ENCODE measurements around the gene TAF4.

Gene TAF4

DNA sequence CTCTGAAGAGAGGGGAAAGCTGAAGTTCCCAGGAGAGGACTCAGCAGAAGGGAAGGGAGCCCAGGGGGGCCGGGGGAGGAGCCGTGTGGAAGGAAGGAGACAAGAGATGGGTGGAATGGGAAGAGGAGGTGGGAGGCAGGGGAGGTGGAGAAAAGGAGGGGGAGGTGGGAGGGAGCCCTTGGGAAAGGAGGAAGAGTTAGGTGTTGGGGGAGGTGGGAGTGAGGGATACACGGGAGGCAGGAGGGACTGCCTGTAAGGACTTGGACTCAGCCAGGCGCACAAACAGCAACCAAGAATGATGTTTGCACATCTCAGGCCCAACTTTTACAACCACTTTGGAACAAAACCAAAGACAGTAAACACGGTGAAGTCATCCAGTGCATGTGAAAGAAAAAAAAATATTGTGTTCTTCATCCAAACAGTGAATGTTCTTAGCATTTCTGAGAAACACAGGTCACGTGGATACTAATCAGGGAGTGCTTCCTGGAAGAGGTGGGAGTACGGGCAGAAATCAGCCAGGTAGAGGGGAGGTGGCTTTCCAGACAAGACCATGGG lies 39.2 kb upstream of the TAF4 start:
- Histone ChIP-seq H3K4me3 (ENCODE audit: low read depth in 1 of 2, low read length in 1 of 2) (no peak overlapping the region), H3K27me3 (peaks cover 8% of the 10 kb centered on the region), H3K27ac (no peak overlapping the region), H3K36me3 (no peaks in the 10 kb centered on the region), H3K4me1 (ENCODE audit: control insufficient read depth in 1 of 2, insufficient read depth in 1 of 2, low read depth in 1 of 2, low read length in 1 of 2) (no peaks in the 10 kb centered on the region), H3K9me3 (peaks cover 18% of the 10 kb centered on the region)
- TF ChIP-seq, protein P1, sequence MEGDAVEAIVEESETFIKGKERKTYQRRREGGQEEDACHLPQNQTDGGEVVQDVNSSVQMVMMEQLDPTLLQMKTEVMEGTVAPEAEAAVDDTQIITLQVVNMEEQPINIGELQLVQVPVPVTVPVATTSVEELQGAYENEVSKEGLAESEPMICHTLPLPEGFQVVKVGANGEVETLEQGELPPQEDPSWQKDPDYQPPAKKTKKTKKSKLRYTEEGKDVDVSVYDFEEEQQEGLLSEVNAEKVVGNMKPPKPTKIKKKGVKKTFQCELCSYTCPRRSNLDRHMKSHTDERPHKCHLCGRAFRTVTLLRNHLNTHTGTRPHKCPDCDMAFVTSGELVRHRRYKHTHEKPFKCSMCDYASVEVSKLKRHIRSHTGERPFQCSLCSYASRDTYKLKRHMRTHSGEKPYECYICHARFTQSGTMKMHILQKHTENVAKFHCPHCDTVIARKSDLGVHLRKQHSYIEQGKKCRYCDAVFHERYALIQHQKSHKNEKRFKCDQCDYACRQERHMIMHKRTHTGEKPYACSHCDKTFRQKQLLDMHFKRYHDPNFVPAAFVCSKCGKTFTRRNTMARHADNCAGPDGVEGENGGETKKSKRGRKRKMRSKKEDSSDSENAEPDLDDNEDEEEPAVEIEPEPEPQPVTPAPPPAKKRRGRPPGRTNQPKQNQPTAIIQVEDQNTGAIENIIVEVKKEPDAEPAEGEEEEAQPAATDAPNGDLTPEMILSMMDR (IDR thresholded peaks at IDR 0.05), result no peak

DNA sequence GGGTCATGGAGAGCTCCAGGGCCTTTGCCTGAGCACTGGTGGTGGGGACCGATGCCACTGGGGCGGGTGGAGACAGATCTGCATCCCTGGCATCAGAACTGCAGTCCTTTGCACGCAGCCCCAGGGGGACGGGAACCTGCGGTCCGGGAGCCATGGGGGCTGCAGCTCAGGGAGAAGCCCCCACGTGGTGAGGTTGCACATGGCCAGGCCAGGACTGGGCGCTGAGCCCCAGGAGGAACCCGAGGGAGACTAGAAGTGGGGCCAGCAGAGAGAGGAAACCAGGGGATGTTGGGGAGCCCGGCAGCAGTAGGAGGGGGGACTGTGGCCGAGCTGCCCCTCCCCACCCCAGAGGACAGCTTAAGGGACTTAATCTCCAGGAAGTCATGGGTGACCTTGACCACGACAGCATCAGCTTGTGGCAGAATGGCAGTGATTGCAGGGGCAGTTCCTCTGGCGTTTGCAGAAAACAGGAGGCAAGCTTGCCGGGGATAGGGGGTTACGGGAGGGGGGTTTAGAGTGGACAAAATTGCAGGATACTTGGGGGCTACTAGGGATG lies 38.6 kb upstream of the TAF4 start:
- TF ChIP-seq, protein P1 (IDR thresholded peaks at IDR 0.05), result no peak
- Histone ChIP-seq H3K9me3 (peaks cover 14% of the 10 kb centered on the region), H3K36me3 (no peaks in the 10 kb centered on the region), H3K27ac (no peak overlapping the region), H3K4me3 (ENCODE audit: low read depth in 1 of 2, low read length in 1 of 2) (no peak overlapping the region), H3K4me1 (ENCODE audit: control insufficient read depth in 1 of 2, insufficient read depth in 1 of 2, low read depth in 1 of 2, low read length in 1 of 2) (no peaks in the 10 kb centered on the region), H3K27me3 (peaks cover 8% of the 10 kb centered on the region)

DNA sequence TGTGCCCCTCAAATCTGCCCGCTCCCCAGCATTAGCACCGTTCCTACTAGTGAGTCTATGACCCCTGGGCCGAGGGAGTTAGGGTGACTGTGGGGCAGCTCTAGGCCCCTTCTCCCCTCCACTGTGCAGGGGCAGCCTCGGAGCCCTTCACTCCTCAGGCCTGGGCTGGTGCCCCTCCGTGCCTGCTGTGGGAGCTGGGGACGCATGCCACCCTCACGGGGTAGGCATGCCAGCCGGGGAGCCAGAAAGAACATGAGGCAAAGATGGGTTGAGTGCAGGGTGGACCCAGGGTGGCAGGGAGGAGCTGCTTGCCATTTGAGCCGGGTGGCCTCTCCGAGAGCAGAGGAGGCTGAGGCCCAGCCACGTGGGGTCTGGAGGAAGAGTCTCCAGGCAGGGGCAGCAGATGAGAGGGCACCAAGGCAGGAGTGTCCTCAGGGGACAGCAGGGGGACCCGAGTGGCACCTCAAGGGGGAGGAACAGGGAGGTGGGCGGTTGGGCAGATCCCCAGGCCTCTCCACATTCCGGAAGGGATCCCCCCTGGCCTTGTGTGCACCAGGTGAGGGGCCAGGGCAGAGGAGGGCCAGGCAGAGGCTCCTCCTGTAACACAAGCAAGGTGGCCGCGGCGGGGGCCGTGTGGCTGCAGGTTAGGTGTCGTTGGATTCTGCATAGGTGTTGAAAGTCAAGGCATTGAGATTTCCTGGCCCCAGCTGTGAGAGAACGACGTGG lies 38.0 kb upstream of the TAF4 start:
- H3K4me3 ChIP-seq (ENCODE audit: low read depth in 1 of 2, low read length in 1 of 2), result no peak overlapping the region
- peaks cover 10% of the 10 kb centered on the region for H3K9me3 ChIP-seq
- no peak overlapping the region for H3K27ac ChIP-seq
- no peaks in the 10 kb centered on the region for H3K4me1 ChIP-seq (ENCODE audit: control insufficient read depth in 1 of 2, insufficient read depth in 1 of 2, low read depth in 1 of 2, low read length in 1 of 2)
- TF ChIP-seq, protein P1 (IDR thresholded peaks at IDR 0.05), result no peak
- H3K27me3 ChIP-seq, result peaks cover 8% of the 10 kb centered on the region
- no peaks in the 10 kb centered on the region for H3K36me3 ChIP-seq

DNA sequence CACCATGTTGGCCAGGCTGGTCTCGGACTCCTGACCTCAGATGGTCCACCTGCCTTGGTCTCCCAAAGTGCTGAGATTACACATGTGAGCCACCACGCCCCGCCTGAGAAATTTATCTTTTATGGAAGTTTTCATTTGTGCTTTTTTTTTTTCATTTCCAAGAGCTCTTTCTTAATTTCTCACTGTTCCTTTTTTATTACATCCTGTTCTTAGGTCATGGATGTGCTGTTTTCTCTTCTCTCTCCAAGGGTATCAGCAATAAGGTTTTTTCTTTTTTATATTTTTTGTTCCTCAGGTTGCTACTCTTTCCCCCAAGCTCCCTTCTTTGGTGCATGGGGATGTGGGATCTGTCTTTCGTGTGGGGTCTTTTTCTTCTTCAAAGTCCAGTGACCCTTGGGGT lies 35.4 kb upstream of the TAF4 start:
- Histone ChIP-seq H3K36me3 (no peaks in the 10 kb centered on the region), H3K27me3 (peaks cover 8% of the 10 kb centered on the region), H3K9me3 (no peaks in the 10 kb centered on the region), H3K4me1 (ENCODE audit: control insufficient read depth in 1 of 2, insufficient read depth in 1 of 2, low read depth in 1 of 2, low read length in 1 of 2) (no peaks in the 10 kb centered on the region), H3K27ac (no peak overlapping the region), H3K4me3 (ENCODE audit: low read depth in 1 of 2, low read length in 1 of 2) (no peak overlapping the region)
- TF ChIP-seq, protein P1 (IDR thresholded peaks at IDR 0.05), result no peak

DNA sequence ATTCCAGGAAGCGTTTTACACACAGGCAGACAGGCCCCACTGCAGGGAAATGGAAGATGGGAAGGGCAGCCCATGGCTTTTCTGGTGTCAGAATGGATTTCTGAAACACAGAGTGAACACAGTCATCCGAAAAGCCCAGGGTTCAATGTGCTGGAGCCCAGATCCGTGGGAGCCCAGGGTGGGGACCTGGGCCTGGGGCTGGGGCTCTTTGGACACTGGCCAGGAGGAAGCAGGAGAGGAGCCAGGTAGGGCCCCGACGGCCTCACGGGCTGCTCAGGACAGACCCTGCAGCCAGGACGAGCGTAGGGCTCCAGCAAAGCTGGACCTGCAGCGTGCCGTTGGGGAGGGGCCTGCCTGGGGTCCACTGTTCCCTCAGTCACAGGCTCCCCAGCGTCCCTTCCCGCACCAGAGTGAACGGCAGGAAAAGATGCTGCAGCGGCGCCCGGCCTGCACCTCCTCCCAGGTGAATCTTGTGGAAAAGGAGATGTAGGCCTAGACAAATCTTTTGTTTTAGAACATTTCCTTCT lies 32.3 kb upstream of the TAF4 start:
- Histone ChIP-seq H3K27me3 (no peaks in the 10 kb centered on the region), H3K27ac (no peak overlapping the region), H3K4me1 (ENCODE audit: control insufficient read depth in 1 of 2, insufficient read depth in 1 of 2, low read depth in 1 of 2, low read length in 1 of 2) (no peaks in the 10 kb centered on the region), H3K4me3 (ENCODE audit: low read depth in 1 of 2, low read length in 1 of 2) (no peak overlapping the region), H3K36me3 (no peaks in the 10 kb centered on the region), H3K9me3 (no peaks in the 10 kb centered on the region)
- TF ChIP-seq, protein P1 (IDR thresholded peaks at IDR 0.05), result no peak

All from neutrophil (primary cell).